GM18861 (cell line): Measurements from ENCODE around the gene SFXN4.
"Not testable (repeated sequence)": the region's sequence is repeated elsewhere in the genome, so short reads cannot be mapped to it uniquely, and the experiment has no call there.

Source experiments
- ATAC-seq: cut with Tn5 transposase; IDR thresholded peaks from one replicate; pipeline ENCODE4 v1.9.1; 2021; ENCODE audit not compliant: unreplicated experiment

SFXN4 gene

DNA sequence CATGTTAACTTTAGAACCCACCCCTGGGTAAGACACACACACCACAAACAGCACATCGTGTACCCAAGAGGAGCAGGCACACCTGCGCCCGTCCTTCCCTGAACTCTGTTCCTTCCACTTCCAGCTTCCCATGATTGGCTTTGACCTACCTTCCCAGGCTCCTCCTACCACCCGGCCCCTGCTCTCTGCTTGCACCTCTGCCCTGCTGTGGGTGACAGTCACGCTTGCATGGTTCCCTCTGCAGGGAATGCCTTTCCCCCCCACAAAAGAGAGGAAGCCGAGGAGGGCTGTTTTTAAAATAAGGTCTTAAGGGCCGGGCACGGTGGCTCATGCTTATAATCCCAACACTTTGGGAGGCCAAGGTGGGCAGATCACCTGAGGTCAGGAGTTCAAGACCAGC lies 16.4 kb downstream of the SFXN4 start:
- no peak for ATAC-seq

- no peak for ATAC-seq
These were observed 21.9 kb downstream of the SFXN4 start for GRCh38 chr10:119143657-119144056.

GRCh38 chr10:119140603-119141245 lies 24.8 kb downstream of the SFXN4 start:
- no peak for ATAC-seq

- no peak for ATAC-seq
These were observed 25.9 kb downstream of the SFXN4 start for GRCh38 chr10:119139464-119140067.

- ATAC-seq = no peak
These were observed 26.9 kb downstream of the SFXN4 start for GRCh38 chr10:119138346-119139306.

- not testable (repeated sequence) for ATAC-seq
These were observed 27.6 kb downstream of the SFXN4 start for GRCh38 chr10:119137878-119138277.

GRCh38 chr10:119136084-119136483 lies 29.4 kb downstream of the SFXN4 start:
- no peak for ATAC-seq

DNA sequence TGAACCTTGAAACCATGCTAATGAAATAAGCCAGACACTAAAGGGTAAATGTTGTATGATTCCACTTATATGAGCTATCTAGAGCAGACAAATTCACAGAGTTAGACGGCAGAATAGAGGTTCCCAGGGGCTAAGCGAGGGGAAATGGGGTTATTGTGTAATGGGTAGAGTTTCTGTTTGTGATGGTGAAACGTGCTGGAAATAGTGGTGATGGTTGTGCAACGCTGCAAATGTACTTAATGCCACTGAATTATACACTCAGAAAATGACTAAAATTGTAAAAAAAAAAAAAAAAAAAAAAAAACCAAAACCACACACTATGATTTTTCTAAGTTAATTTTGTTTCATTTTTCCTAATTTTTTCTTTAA lies 30.0 kb downstream of the SFXN4 start:
- ATAC-seq = no peak

- no peak for ATAC-seq
These were observed 31.6 kb downstream of the SFXN4 start for GRCh38 chr10:119133949-119134348.

- ATAC-seq = no peak
These were observed 32.8 kb downstream of the SFXN4 start for GRCh38 chr10:119132521-119133345.

GRCh38 chr10:119131512-119132240 lies 33.8 kb downstream of the SFXN4 start:
- ATAC-seq = peak; percentile 63

- no peak for ATAC-seq
These were observed 35.8 kb downstream of the SFXN4 start for GRCh38 chr10:119129721-119130120.

- ATAC-seq = no peak
These were observed 39.6 kb downstream of the SFXN4 start for GRCh38 chr10:119125942-119126341.

DNA sequence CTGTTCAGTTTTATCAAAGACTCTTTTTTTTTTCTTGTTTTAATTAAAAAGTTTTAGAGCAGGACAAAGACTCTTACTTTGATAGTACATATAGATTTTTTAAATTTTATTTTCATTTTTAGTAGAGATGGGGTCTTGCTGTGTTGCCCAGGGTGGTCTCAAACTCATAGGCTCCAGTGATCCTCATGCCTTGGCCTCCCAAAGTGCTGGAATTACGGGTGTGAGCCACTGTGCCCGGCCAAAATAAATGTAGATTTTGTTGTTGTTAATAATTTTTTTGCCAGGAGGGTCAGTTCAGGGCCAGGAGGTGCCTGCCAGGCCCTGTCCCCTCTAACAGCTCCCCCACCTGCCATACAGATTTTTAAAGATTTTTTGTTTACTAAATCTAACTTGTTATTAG lies 44.6 kb downstream of the SFXN4 start:
- ATAC-seq = no peak

- peak; percentile 93 for ATAC-seq
These were observed 45.1 kb downstream of the SFXN4 start for GRCh38 chr10:119120413-119120867.

DNA sequence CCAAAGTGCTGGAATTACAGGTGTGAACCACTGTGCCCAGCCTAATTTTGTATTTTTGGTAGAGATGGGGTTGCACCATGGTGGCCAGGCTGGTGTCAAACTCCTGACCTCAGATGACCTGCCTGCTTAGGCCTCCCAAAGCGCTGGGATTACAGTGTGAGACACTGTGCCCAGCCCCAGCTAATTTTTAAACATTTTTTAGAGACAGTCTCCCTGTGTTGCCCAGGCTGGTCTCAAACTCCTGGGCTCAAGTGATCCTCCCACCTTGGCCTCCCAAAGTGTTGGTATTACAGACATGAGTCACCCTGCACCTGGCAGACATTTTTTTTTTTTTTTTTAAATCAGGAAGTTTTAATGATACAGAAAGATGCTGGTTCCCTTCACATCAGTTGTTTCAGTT lies 46.1 kb downstream of the SFXN4 start:
- no peak for ATAC-seq

- ATAC-seq = no peak
These were observed 47.3 kb downstream of the SFXN4 start for GRCh38 chr10:119118231-119118630.

DNA sequence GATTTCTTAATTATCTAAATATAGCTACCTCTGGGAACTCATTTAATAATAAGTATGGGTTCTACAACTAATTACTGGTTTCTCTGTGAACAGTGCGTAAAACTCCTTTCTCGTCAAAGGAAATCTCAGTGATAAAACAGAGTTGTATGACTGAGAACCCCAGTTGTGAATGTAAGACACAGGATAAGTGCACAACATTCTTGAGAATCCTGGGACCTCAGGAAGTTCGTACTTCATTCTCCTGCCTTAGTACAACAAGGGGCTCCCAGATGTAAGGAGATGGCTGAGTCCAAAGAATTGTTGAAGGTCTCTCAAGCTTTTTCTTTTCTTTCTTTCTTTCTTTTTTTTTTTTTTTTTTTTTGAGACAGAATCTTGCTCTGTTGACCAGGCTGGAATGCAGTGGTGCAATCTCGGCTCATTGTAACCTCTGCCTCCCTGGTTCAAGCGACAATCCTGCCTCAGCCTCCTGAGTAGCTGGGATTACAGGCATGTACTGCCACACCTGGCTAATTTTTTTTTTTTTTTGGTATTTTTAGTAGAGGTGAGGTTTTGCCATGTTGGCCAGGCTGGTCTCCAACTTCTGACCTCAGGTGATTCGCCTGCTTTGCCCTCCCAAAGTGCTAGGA lies 49.1 kb downstream of the SFXN4 start:
- ATAC-seq = no peak

GRCh38 chr10:119115926-119116325 lies 49.6 kb downstream of the SFXN4 start:
- no peak for ATAC-seq
